ENCODE results near the gene ADAMTS15.

The ADAMTS15 gene

GRCh38 chr11:130448416-130449309 lies at the start of gene ADAMTS15:
TSS of gene ADAMTS15 (plus strand) at chr11:130448645. CDS start at chr11:130448974, 329 bp downstream.
- DNase-seq = peak; percentile 75

GRCh38 chr11:130399196-130399595 lies 49.2 kb upstream of the ADAMTS15 start:
- DNase-seq = no peak

GRCh38 chr11:130400781-130401483 lies 47.5 kb upstream of the ADAMTS15 start:
- no peak for DNase-seq

GRCh38 chr11:130402570-130402969 lies 45.9 kb upstream of the ADAMTS15 start:
- no peak for DNase-seq

- no peak for DNase-seq
Observed at GRCh38 chr11:130403271-130403804, 45.1 kb upstream of the ADAMTS15 start.

- DNase-seq = no peak
Observed at GRCh38 chr11:130403967-130404366, 44.5 kb upstream of the ADAMTS15 start.

- DNase-seq = no peak
Observed at GRCh38 chr11:130404727-130405126, 43.7 kb upstream of the ADAMTS15 start.

- DNase-seq = no peak
Observed at GRCh38 chr11:130405428-130405827, 43.0 kb upstream of the ADAMTS15 start.

GRCh38 chr11:130407978-130408377 lies 40.5 kb upstream of the ADAMTS15 start:
- DNase-seq = no peak

- DNase-seq = no peak
Observed at GRCh38 chr11:130408401-130408890, 40.0 kb upstream of the ADAMTS15 start.

GRCh38 chr11:130408901-130409300 lies 39.5 kb upstream of the ADAMTS15 start:
- DNase-seq = no peak

- DNase-seq = no peak
Observed at GRCh38 chr11:130409594-130410388, 38.7 kb upstream of the ADAMTS15 start.

GRCh38 chr11:130411223-130411622 lies 37.2 kb upstream of the ADAMTS15 start:
- no peak for DNase-seq

- DNase-seq = no peak
Observed at GRCh38 chr11:130413405-130414106, 34.9 kb upstream of the ADAMTS15 start.

GRCh38 chr11:130414107-130415080 lies 34.1 kb upstream of the ADAMTS15 start:
- DNase-seq = no peak

GRCh38 chr11:130415731-130416529 lies 32.5 kb upstream of the ADAMTS15 start:
- no peak for DNase-seq

- DNase-seq = no peak
Observed at GRCh38 chr11:130416530-130416882, 31.9 kb upstream of the ADAMTS15 start.

GRCh38 chr11:130416906-130417305 lies 31.5 kb upstream of the ADAMTS15 start:
- DNase-seq = no peak

- no peak for DNase-seq
Observed at GRCh38 chr11:130418210-130418609, 30.2 kb upstream of the ADAMTS15 start.

- DNase-seq = no peak
Observed at GRCh38 chr11:130418756-130419155, 29.7 kb upstream of the ADAMTS15 start.

Measured in NCI-H774 (cell line).